GM12878 (cell line): Measurements from ENCODE around the gene C21orf91. TPM values are rescaled to one million over a fixed set of nuclear protein-coding genes. Genes with fewer than 3 reads are reported as not detected.

ENCODE experiments used
- ATF2 ChIP-seq: IDR thresholded peaks from 2 replicates; pipeline ENCODE4 v1.6.1; 2012; ENCODE audit warnings: low read length, inconsistent platforms
- CHD4 ChIP-seq: fragments of 200-600 bp; sonication (generic); IDR thresholded peaks from 2 replicates; pipeline ENCODE4 v1.6.1; 2016; ENCODE audit warnings: mild to moderate bottlenecking
- CREM ChIP-seq: IDR thresholded peaks from 2 replicates; pipeline ENCODE4 v1.6.1; 2014; ENCODE audit warnings: antibody characterized with exemption, low read depth
- E2F4 ChIP-seq: IDR thresholded peaks from 2 replicates; pipeline ENCODE4 v1.6.1; 2012; ENCODE audit warnings: low read depth, low read length, improper control_type of control experiment
- EGR1 ChIP-seq, 2 experiments: IDR thresholded peaks; 1 replicate in 1 of 2; 2 replicates in 1 of 2; pipeline ENCODE4 v1.6.1; 2011 to 2012; ENCODE audit warnings: low read depth in 2 of 2, low read length in 2 of 2, borderline replicate concordance in 1 of 2, mild to moderate bottlenecking in 1 of 2, moderate library complexity in 1 of 2
- FOXM1 ChIP-seq: IDR thresholded peaks from 2 replicates; pipeline ENCODE4 v1.6.1; 2012; ENCODE audit warnings: low read depth, mild to moderate bottlenecking, inconsistent platforms, low read length, moderate library complexity
- GABPA ChIP-seq: IDR thresholded peaks from 2 replicates; pipeline ENCODE4 v1.6.1; 2014; ENCODE audit warnings: antibody characterized with exemption, low read depth, mild to moderate bottlenecking, inconsistent platforms
- MLLT1 ChIP-seq: fragments of 450-650 bp; IDR thresholded peaks from 2 replicates; pipeline ENCODE4 v1.6.1; 2016; ENCODE audit warnings: mild to moderate bottlenecking
- MTA3 ChIP-seq: IDR thresholded peaks from 2 replicates; pipeline ENCODE4 v1.6.1; 2012; ENCODE audit warnings: low read length, inconsistent platforms, borderline replicate concordance
- MYB ChIP-seq: fragments of 150-350 bp; IDR thresholded peaks from 2 replicates; pipeline ENCODE4 v1.6.1; 2014; ENCODE audit warnings: mild to moderate bottlenecking, low read depth, low read length, borderline replicate concordance
- POLR2AphosphoS5 ChIP-seq: IDR thresholded peaks from 2 replicates; pipeline ENCODE4 v1.6.1; 2011; ENCODE audit warnings: mild to moderate bottlenecking, low read length, inconsistent platforms
- RB1 ChIP-seq: fragments of 450-650 bp; formaldehyde crosslinking; IDR thresholded peaks from 2 replicates; pipeline ENCODE4 v1.6.1; 2017; ENCODE audit warnings: mild to moderate bottlenecking, borderline replicate concordance
- REST ChIP-seq: IDR thresholded peaks from 2 replicates; pipeline ENCODE4 v1.6.1; 2012; ENCODE audit warnings: mild to moderate bottlenecking, low read depth, low read length
- SIN3A ChIP-seq: IDR thresholded peaks from 2 replicates; pipeline ENCODE4 v1.6.1; 2012; ENCODE audit warnings: low read depth, low read length, improper control_type of control experiment
- SMC3 ChIP-seq: IDR thresholded peaks from 2 replicates; pipeline ENCODE4 v1.6.1; 2011; ENCODE audit warnings: low read length, improper control_type of control experiment, borderline replicate concordance
- STAT1 ChIP-seq: fragments of 450-650 bp; conservative IDR thresholded peaks from 2 replicates; pipeline ENCODE4 v1.6.1; 2014; ENCODE audit warnings: antibody characterized with exemption, mild to moderate bottlenecking
- TAF1 ChIP-seq: IDR thresholded peaks from 2 replicates; pipeline ENCODE4 v1.6.1; 2011; ENCODE audit warnings: mild to moderate bottlenecking, low read depth, low read length, borderline replicate concordance
- TCF3 ChIP-seq: IDR thresholded peaks from 2 replicates; pipeline ENCODE4 v1.6.1; 2012; ENCODE audit warnings: low read depth, mild to moderate bottlenecking, low read length, borderline replicate concordance; ENCODE audit not compliant: insufficient read depth
- ZBTB4 ChIP-seq: fragments of 450-650 bp; formaldehyde crosslinking; IDR thresholded peaks from 2 replicates; pipeline ENCODE4 v1.4.0; 2022; ENCODE audit warnings: mild to moderate bottlenecking, moderate library complexity
- ZZZ3 ChIP-seq: IDR thresholded peaks from 2 replicates; pipeline ENCODE4 v1.6.1; 2011; ENCODE audit warnings: low read depth; ENCODE audit not compliant: control insufficient read depth, insufficient read length
- polyA plus RNA-seq, 11 experiments: library from polyadenylated mRNA; depleted of rRNA in 4 of 11; unstranded in 6 of 11; stranded (reverse) in 5 of 11; fragments of >200 nt; fragmentation: Nextera tagmentation in 4 of 11; fragmentation: Illumina TruSeq in 1 of 11; extraction: Ambion mirVana in 4 of 11; extraction: Trizol in 1 of 11; gene quantifications; 1 replicate in 1 of 11; 2 replicates in 10 of 11; pipeline versions ENCODE4 v1.2.1 to v1.2.3, GENCODE V29; 2011 to 2016; ENCODE audit warnings: inconsistent platforms in 2 of 11, missing spikeins in 2 of 11, low read depth in 1 of 11
- total RNA-seq, 4 experiments: library from RNA; depleted of rRNA in 3 of 4; stranded (reverse); fragments of >200 nt in 3 of 4; fragmentation: Illumina TruSeq in 1 of 4; extraction: Trizol in 1 of 4; gene quantifications; 2 replicates each; pipeline versions ENCODE4 v1.2.1 to v1.2.3, GENCODE V29; 2013 to 2021

Gene C21orf91
- total and polyA plus RNA-seq, 10 of the 15 experiments (the other 5 are each of a cell fraction or from before 2014, with no cell fraction given): 9.3 to 40.3 (median 29.8) TPM

GRCh38 chr21:17789656-17790055, 29.5 kb downstream of the C21orf91 start (continued):
- TF ChIP-seq ZBTB4 (CRISPR knock-in tag) (no peak), CREM (peak; percentile 68; the same call in 1 of the 2 replicates), STAT1 (no peak), EGR1 (IDR thresholded peaks at IDR 0.05; ENCODE audit: borderline replicate concordance in 1 of 2, low read depth in 2 of 2, low read length in 2 of 2) (no peak), TCF3 (no peak), E2F4 (no peak), MLLT1 (0 out of 2 replicates have a peak, but pooled peaks have one; percentile 28), ZZZ3 (no peak), FOXM1 (peak; percentile 71; the same call in 1 of the 2 replicates), TAF1 (no peak), CHD4 (no peak), GABPA (no peak), SMC3 (no peak), RB1 (no peak), POLR2AphosphoS5 (no peak), MTA3 (no peak), MYB (0 out of 2 replicates have a peak, but pooled peaks have one; percentile 67), REST (no peak), SIN3A (no peak), ATF2 (peak; percentile 71)
